Superior temporal gyrus (tissue), 1 donor: ENCODE results near the gene TFF2.

ENCODE experiments used
- DNase-seq: peaks from one replicate; pipeline ENCODE4 v3.0.0-alpha.2; 2016; ENCODE audit errors: extremely low spot score

Gene TFF2

DNA sequence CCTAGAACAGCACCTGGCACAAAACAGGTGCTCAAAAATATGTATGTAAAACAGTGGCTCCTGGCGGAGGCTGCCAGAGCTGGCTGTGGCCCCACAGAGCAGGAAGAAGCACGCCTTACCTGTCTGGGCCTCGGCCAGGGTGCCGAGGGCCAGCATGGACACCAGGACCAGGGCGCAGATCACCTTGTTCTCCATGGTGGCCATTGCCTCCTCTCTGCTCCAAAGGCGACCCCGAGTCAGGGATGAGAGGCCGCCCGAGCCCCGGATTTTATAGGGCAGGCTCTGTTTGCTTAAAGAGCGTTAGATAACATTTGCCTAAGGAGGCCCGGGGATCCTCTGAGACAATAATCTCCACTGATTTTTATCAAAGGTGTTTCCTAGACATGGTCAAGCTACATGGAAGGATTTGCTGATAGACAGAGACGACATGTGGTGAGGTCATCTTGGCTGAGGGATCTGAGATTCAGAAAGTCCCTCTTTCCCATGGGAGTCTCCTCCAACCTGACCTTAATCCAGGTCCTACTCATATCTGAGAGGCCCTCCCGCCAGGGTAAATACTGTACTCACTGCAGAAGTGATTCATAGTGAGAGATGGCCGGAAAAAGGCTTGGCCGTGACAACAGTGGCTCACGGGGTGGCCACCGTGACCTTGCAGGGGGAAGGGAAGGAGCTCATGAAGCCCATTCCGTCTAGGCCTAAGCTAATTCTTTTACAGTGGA is 15.7 kb upstream of the TFF2 start, which contains the start of gene TFF1:
TFF1 (minus strand) TSS at position 244 of the 719 bp plus-strand sequence; CDS start at position 204, 40 bp downstream.
- no peak for DNase-seq

DNA sequence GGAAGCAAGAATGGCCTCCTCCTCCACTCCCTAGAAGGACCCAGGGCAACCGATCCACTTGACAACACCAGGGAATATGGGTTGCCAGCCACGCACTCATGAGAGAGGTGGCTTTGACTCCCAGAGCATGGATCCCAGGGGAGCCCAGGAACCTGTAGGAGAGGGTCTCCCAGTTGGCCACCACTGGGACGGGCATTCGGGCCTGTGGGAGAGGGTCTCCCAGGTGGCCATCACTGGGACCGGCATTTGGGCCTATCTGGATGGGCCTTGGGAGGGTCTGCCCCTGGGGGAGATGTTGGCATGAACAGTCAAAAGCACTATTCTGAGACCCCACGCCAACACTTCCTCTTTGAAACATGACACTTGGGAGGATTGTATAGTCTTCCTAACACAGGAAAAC is 15.0 kb upstream of the TFF2 start:
- DNase-seq: no peak

DNA sequence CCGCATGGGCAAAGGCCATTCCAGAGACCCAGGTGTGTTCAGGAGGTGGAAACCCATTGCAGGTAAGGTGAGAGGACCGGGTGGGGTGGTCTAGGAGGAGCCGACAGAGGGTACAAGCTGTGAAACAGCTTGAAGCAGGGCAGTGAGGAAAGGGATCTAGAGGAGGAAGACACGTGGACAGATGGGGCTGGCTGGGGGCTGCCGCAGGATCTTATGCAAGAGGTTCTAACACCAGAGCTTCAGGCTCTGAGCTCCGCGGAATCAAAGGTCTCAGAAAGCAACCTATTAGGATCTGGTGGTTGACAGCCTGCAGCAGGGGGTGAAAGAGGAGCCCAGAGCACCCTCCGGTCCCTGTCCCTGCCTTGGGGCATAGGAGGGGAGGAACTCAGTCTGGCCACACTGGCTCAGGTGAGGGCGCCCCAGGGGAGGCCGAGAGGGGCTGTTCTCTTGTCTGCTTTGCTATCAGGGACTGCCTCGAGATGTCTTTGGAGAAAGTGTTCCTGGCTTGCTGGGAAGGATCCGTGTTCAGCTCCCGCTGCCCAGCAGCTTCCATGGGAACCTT is 13.6 kb upstream of the TFF2 start:
- no peak for DNase-seq

DNA sequence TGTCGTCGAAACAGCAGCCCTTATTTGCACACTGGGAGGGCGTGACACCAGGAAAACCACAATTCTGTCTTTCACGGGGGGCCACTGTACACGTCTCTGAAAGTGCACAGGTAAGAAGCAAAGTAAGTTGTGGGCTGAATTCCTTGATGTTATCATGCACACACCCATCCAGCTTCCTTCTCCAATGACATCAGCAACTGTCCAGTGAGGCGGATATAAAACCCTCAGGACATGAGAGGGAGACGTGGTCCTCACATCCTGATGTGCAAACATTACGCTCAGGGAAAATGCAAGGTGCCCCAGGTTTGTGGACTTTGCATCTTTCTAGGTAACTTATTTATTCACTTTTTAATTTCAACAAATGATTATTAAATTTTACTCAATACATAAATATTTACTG is 12.5 kb upstream of the TFF2 start:
- DNase-seq: no peak

- no peak for DNase-seq
These were observed 11.9 kb upstream of the TFF2 start for GRCh38 chr21:42362700-42363099.

- DNase-seq: no peak
These were observed 11.4 kb upstream of the TFF2 start for GRCh38 chr21:42362198-42362597.

DNA sequence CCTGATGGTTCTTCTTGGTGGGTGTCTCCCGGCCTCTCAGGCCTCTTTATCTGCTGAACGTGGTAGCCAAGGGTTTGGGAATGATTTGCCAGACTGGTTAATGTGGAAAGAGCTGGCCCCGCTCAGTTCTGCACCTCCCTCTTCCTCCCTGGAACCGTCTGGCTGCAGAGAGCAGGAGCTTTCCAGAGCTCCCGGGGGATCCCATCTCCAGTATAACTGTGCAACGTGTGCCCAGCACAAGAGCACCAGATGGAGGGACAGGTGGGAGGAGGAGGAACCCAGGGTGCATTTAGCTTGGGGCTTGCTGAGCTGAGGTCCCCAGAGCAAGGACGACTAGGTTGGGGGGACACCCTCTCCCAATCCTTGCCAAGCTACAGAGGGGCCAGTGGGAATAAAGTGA is 10.5 kb upstream of the TFF2 start:
- no peak for DNase-seq

- no peak for DNase-seq
These were observed 9.5 kb upstream of the TFF2 start for GRCh38 chr21:42360317-42360716.

GRCh38 chr21:42358937-42359336 is 8.1 kb upstream of the TFF2 start:
- DNase-seq: no peak

- DNase-seq: no peak
These were observed 7.5 kb upstream of the TFF2 start for GRCh38 chr21:42358261-42358660.

DNA sequence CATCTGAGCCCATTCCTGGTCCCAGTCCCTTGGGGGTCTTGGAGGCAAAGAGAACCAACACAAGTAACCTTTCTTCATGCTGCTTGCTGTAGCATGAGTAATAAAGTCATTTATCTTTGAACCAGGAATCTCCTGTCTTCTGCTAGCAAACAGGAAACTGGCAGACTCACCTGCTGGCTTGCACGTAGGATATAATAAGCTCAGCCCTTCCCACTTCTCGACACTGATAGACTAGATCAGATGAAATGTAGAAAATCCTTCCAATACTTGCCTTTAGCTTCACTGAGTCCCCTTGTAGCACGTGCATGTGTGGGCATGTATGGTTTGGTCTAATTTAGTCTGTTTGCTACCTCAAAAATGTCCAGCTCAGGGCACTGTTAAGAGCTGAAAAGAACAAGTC is 6.5 kb upstream of the TFF2 start:
- DNase-seq: no peak

DNA sequence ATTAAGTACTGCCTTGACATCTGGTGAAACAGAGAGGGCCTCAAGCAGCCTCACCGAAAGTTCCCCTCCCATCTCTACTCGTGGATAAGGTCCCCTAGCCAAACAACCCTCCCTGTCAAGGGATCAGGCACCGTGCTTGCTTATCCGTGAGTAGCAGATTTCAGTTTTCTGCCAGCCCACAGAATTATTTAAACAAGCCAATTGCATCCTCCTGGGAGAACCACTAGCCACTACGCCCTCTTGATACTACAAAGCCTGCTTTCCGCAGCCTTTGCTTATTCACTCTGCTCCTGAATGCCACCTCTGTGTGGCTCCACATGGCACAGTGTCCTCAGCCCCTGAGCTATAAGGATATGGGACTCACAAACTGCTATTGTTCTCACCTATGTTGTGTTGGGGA is 5.9 kb upstream of the TFF2 start:
- DNase-seq: no peak

DNA sequence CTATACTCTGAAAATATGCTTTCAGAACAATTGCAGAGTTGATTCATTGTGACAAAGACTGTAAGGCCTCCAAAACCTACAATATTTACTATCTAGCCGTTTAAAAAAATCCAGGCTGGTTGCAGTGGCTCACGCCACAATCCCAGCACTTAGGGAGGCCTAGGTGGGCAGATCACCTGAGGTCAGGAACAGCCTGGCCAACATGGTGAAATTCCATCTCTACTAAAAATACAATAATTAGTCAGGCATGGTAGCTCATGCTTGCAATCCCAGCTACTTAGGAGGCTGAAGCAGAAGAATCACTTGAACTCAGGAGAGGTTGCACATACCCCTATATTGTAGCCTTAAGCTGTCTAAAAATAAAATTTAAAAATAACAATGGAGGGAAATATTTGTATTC is 5.3 kb upstream of the TFF2 start:
- no peak for DNase-seq

DNA sequence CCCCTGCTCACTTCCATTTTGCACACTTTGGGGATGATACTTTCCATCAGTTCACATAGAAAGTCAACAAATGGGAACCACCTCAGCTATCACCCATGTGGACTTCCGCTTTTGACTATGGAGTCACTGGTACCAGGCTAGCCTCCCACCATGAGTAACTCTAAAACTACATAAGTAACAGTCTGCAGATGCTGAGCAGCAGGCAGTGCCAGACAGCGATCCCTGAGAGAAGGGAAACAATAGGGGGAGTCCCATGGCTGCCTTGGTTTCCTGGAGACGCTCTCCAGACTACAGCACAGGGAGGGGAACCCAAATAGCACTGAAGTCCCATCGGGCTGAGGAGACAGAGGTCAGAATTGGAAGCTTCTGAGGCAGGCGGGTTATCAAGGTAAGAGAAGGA is 2.8 kb upstream of the TFF2 start:
- DNase-seq: no peak

DNA sequence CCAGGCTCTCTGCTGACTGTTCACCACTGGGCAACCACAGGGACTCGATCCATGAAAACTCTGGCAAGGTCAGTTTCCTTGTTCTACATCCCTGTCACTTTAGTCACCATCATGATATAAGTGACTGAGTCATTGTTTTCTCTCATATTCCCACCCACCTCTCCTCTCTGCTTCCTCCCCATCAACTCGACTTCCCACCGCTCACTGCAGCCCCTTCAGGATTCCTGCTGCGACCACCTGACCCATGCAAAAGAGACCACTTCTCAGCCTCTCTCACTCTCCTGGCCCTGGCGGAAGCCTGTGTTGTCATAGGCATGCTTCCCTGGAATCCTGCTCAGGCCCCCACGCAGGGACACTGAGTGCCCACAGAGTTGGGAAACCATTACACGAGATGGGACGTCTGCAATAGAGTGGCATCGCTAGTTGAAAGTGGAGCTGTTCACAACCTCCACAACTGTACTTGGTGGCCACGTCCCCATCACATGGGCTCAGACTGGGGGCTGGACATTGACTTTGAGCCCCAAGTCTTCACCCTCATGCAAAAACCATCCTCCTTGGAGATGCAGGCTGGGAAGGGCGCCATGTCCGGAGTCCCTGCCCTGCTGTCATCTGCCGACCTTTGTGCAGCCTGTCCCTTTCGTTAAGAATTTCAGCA is 1.8 kb upstream of the TFF2 start:
- no peak for DNase-seq

GRCh38 chr21:42351626-42352440 is 1.0 kb upstream of the TFF2 start:
- no peak for DNase-seq

DNA sequence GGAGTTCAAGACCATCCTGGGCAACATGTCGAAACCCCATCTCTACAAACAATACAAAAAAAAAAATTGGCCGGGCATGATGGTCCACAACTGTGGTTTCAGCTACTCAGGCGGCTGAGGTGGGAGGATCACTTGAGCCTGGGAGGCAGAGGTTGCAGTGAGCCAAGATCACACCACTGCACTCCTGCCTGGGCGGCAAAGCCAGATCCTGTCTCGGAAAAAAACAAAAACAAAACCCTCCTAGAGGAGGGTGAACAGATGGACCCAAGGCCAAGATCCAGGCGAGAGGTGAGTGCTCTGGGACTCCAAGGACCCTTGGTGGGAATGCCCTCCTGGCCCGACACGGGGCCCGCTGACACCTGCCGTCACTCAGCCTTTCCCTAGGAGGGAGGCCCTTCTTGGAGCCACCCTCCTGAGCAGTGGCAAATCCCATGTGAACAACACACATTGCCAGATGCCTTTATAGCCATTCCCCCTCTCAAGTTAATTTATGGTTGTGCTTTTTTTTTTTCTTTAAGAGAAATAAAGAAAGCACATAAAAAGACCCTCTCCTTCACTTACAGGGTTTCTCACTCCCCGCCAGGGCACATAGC is 380 bp downstream of the TFF2 start:
- no peak for DNase-seq

DNA sequence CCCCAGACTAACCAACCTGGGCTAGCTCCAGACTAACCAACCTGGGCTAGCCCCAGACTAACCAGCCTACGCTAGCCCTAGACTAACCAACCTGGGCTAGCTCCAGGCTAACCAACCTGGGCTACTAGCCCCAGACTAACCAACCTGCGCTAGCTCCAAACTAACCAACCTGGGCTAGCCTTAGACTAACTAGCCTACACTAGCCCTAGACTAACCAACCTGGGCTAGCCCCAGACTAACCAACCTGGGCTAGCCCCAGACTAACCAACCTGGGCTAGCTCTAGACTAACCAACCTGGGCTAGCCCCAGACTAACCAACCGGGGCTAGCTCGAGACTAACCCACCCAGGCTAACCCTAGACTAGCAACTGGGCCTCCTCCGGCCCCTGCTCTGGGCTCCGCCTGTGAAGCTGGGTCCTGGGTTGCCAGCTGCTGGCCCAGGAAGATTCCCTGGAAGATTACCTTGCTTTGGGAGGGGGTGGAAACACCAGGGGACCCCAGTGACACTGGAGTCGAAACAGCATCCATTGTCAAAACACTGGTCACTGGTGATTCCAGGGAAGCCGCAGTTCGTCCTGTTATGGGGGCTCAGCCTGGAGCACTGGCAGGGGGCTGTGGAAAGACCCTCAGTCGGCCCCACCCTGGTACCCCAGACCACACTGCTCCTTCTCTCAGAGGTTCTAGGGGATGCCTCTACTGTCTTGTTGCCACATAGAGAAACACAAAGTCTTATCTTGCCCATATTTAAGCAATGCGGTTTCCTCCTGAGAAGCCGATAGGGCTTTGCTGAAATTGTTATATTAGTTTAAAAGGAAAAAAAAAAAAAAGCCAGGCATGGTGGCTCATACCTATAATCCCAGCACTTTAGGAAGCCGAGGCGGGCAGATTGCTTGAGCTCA is 1.1 kb downstream of the TFF2 start:
- DNase-seq: no peak

DNA sequence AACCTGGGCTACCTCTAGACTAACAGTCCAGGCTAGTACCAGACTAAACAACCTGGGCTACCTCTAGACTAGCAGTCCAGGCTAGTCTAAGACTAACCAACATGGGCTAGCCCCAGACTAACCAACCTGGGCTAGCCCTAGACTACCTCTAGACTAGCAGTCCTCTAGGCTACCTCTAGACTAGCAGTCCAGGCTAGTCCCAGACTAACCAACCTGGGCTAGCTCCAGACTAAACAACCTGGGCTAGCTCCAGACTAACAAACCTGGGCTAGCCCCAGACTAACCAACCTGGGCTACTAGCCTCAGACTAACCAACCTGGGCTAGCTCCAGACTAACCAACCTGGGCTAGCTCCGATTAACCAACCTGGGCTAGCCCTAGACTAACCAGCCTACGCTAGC is 2.0 kb downstream of the TFF2 start:
- DNase-seq: no peak

- DNase-seq: no peak
These were observed 3.0 kb downstream of the TFF2 start for GRCh38 chr21:42347601-42348327.
